Ishikawa (cell line): ENCODE results near the gene RAI1.
A peak's percentile ranks its signal among the peaks of the same experiment; 100 is the strongest.

Source experiments
- CEBPB ChIP-seq: IDR thresholded peaks from 2 replicates; pipeline ENCODE4 v1.6.1; 2012
- CREB1 ChIP-seq: IDR thresholded peaks from 2 replicates; pipeline ENCODE4 v1.6.1; 2012; ENCODE audit warnings: low read depth
- EGR1 ChIP-seq: IDR thresholded peaks from 2 replicates; pipeline ENCODE4 v1.6.1; 2012
- EP300 ChIP-seq: IDR thresholded peaks from 2 replicates; pipeline ENCODE4 v1.6.1; 2012; ENCODE audit warnings: borderline replicate concordance
- FOXM1 ChIP-seq: IDR thresholded peaks from 2 replicates; pipeline ENCODE4 v1.6.1; 2012; ENCODE audit warnings: low read depth, borderline replicate concordance
- NFIC ChIP-seq: IDR thresholded peaks from 2 replicates; pipeline ENCODE4 v1.6.1; 2012
- RAD21 ChIP-seq: IDR thresholded peaks from 2 replicates; pipeline ENCODE4 v1.6.1; 2012; ENCODE audit warnings: low read depth
- TAF1 ChIP-seq: IDR thresholded peaks from 2 replicates; pipeline ENCODE4 v1.6.1; 2012; ENCODE audit warnings: low read depth, mild to moderate bottlenecking
- TCF12 ChIP-seq: IDR thresholded peaks from 2 replicates; pipeline ENCODE4 v1.6.1; 2012; ENCODE audit warnings: low read depth
- TEAD4 ChIP-seq: IDR thresholded peaks from 2 replicates; pipeline ENCODE4 v1.6.1; 2012
- YY1 ChIP-seq: IDR thresholded peaks from 2 replicates; pipeline ENCODE4 v1.6.1; 2012; ENCODE audit warnings: low read depth
- ZBTB7A ChIP-seq: IDR thresholded peaks from 2 replicates; pipeline ENCODE4 v1.6.1; 2012; ENCODE audit warnings: low read depth
- TF ChIP-seq, protein P1 (sequence below): IDR thresholded peaks from 2 replicates; pipeline ENCODE4 v1.6.1; 2012; ENCODE audit warnings: low read depth, mild to moderate bottlenecking
- TF ChIP-seq, protein P2 (sequence below): IDR thresholded peaks from 2 replicates; pipeline ENCODE4 v1.6.1; 2012
- TF ChIP-seq, protein P3 (sequence below): IDR thresholded peaks from 2 replicates; pipeline ENCODE4 v1.6.1; 2012

Gene RAI1

DNA sequence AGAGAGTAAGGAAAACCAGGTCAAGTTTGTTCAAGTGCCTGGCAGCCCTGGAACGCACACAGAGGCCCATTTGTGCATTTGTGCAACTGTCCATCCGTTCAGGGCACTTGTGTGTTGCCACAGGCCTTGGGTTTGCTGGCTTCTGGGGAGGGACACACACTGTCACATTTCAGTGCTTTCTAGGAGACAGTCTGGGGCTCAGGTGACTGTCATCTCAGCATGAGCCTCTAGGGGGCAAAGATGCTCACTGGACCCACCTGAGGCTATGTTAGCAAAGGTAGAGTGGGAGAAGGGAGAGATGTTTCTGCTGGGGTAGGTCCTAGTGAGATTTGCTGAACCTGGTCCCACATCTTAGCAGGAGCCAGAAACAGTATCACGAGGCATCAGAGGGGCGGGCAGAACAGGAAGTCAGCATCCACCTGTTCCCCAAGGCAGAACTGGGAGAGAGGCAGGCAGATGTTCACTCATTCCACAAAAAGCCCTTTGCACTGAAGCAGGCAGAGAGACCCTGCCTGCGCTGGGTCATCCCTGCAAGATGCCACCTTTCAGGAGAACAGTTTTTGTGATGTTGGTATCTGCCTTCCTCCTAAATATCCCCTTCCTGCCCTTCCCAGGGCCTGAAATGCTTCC lies 48.5 kb downstream of the RAI1 start:
- peak; percentile 55 for TF ChIP-seq RAD21
- TF ChIP-seq, protein P1, sequence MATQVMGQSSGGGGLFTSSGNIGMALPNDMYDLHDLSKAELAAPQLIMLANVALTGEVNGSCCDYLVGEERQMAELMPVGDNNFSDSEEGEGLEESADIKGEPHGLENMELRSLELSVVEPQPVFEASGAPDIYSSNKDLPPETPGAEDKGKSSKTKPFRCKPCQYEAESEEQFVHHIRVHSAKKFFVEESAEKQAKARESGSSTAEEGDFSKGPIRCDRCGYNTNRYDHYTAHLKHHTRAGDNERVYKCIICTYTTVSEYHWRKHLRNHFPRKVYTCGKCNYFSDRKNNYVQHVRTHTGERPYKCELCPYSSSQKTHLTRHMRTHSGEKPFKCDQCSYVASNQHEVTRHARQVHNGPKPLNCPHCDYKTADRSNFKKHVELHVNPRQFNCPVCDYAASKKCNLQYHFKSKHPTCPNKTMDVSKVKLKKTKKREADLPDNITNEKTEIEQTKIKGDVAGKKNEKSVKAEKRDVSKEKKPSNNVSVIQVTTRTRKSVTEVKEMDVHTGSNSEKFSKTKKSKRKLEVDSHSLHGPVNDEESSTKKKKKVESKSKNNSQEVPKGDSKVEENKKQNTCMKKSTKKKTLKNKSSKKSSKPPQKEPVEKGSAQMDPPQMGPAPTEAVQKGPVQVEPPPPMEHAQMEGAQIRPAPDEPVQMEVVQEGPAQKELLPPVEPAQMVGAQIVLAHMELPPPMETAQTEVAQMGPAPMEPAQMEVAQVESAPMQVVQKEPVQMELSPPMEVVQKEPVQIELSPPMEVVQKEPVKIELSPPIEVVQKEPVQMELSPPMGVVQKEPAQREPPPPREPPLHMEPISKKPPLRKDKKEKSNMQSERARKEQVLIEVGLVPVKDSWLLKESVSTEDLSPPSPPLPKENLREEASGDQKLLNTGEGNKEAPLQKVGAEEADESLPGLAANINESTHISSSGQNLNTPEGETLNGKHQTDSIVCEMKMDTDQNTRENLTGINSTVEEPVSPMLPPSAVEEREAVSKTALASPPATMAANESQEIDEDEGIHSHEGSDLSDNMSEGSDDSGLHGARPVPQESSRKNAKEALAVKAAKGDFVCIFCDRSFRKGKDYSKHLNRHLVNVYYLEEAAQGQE: no peak

DNA sequence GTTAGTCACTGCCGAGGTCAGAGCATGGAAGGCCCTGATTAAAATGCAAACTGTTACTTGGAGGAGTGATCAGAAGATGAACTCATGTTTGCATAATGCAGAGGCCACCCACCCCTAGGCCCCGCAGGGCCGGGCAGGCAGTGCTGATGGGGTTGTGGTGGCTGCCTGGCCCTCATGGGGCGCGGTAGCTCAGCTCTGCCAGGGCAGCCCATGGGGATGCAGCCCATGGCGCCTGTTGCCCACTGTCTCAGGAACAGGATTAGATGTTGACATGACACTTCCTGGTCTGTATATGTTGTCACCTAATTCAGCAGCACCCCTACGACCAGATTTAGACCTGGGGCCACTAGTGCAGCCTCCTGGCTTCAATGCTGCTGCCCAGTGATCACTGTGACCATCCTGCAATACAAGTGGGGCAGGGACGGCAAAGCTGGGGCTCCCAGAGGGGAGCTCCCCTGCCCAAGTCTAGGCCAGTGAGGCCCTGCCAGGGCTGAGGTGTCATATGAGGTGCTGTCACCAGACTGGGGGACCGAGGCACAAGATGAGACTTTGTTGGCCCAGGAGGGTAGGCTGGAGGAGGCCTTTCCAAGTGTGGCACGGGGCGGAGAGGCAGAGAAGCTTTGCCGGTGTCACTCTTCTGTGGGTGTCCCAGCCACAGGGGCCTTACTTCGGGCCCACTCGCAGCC lies 49.1 kb downstream of the RAI1 start:
- TF ChIP-seq ZBTB7A (no peak), EP300 (no peak), CEBPB (no peak), FOXM1 (no peak), EGR1 (no peak)
- TF ChIP-seq, protein P2, sequence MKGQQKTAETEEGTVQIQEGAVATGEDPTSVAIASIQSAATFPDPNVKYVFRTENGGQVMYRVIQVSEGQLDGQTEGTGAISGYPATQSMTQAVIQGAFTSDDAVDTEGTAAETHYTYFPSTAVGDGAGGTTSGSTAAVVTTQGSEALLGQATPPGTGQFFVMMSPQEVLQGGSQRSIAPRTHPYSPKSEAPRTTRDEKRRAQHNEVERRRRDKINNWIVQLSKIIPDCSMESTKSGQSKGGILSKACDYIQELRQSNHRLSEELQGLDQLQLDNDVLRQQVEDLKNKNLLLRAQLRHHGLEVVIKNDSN: no peak

DNA sequence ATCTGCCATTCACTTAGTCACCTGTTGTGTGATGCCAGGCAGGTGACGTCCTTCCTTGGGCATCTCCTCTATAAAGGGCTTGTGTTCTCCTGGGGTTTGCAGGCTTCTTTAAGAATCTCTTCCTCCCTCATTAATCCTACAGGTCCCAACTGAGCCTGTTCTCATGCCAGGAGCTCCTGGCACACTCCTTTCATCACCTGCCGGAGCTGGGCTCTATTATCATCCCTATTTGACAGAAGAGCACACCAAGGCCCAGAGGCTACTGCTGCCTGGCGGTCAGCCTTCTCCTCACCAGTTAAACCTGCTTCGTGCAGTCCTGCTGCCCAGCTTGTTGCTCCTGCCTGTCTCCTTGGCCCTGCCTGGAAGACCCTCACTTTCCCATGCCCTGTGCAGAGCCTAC lies 51.2 kb downstream of the RAI1 start:
- TF ChIP-seq, protein P2: no peak

DNA sequence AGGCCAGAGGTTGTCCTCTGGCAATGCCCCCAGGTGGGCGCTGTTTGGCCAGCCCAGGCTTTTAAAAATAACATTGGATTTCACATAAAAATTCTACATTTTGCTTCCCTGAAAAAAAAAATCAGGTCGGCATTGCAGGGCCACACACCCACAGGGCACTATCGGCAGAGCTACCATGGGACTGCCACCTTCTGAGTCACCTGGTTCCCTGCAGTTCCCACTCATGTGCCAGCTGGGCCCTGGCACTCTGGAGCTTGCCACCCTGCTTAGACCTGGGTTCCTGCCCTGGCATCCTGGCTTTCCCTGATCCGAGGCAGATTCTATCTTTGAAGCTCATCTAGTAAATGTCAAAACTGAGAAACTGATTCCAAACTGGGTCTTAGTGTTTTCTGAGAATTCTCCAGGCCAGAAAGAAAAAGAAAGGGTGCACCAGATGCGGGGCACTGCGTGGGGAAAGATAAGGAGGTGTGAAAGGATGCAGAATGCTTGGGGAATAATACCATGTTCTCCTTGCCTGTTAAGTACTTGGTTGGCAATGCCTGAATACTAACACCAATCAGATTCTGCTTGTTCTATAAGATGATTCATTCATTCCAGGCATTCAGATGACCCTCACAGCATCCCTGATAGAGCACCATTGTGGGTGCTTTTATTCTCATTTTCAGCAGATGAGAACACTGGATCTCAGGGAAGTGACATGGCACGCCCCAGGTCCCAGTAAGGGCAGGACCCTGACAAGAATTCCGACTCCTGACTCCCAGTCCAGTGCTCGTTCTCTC lies 51.8 kb downstream of the RAI1 start:
- TF ChIP-seq RAD21: no peak
- TF ChIP-seq, protein P3, sequence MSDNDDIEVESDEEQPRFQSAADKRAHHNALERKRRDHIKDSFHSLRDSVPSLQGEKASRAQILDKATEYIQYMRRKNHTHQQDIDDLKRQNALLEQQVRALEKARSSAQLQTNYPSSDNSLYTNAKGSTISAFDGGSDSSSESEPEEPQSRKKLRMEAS: no peak

DNA sequence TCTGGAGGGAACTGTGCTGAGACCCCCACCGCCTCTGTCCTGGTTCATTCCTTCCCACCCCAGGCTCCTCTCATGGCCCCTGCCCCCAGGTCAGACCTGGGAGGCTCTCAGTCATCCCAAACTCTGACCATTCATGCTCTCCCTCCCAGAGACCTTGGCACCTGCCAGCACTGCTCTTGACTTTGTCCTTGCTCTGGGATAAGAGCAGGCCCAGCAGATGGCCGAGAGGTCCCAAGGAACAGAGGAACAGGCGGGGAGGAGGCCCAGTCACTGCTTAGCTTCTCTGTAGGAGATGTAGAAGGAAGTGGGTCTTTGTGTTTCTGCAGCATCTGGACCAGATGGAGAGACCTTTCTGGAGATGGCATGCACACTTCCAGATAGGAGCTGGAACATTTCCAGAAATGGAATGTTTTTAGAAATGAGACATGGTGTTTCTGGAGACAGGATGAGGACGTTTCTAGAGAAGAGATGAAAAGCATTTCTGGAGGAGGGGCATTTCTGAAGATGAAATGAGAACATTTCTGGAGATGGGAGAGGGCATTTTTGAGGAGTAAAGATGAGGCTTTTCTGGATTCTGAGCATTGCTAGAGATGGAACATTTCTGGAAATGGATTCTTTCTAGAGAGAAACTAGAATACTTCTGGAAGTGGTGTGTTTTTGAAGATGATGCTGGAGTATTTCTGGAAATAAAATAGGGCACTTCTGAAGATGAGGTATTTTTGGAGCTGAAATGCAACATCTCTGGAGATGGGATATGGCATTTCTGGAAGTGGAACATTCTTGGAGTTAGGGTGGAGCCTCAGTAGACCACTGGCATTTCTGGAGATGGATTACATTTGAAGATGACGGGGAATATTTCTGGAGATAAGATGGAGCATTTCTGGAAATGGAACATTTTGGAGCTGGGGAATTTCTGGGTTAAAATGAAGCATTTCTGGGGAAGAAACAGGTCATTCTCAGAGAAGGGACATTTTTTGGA lies 55.2 kb downstream of the RAI1 start:
- TF ChIP-seq TCF12: no peak
- no peak for TF ChIP-seq ZBTB7A
- no peak for TF ChIP-seq EGR1
- no peak for TF ChIP-seq CREB1
- no peak for TF ChIP-seq TAF1
- TF ChIP-seq RAD21: no peak
- no peak for TF ChIP-seq FOXM1
- no peak for TF ChIP-seq NFIC
- TF ChIP-seq, protein P3: no peak
- TF ChIP-seq EP300: no peak
- TF ChIP-seq CEBPB: no peak

DNA sequence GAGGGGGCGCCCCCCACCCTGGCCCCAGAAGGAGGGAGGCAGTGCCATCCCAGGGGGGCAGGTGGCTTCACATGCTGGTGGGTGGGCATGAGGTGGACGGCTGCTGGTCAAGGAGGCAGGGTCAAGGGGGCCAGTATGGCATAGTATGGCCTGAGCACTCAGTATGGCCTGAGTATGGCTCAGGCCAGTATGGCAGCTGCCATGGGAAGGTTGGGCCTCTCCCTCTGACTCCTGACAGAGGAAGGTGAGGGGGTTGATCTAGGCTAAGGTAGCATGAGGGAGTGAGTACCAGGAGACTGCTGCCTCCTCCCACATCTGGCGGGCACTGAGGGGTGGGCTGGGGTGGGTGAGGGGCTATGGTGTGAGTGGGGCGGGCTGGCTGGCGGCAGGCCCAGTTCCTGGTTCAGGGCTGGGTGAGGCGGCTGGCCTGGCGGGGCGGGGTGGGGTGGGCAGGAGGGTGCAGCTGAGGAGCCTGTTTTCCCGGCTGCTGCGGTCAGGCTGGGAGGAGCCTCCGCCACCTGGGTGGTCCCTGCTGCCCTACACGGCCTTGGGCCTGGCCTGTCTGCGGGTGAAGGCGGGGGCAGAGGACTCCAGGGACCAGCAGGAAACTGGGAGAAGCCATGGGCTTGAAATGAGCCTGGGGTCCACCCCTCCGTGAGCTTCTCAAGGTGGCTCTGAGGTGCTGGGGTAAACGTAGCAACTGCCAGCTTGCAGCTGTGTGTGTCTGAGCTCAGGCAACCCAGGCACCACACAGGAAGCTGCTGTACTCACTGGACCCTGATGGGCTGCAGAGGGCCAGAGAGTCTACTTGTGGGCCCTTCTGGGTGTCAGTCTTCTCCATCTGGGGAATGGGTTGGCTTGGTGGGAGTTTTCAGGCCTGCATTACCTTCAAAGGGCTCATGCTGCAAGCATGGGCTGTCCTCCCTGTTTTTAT lies 57.0 kb downstream of the RAI1 start:
- TF ChIP-seq, protein P2: no peak
- TF ChIP-seq ZBTB7A (no peak), CREB1 (no peak), FOXM1 (no peak), EP300 (no peak), YY1 (no peak), CEBPB (no peak), TCF12 (no peak), EGR1 (no peak), NFIC (no peak), RAD21 (no peak), TEAD4 (no peak), TAF1 (no peak)
- TF ChIP-seq, protein P1: no peak
- TF ChIP-seq, protein P3: no peak
